GM15510 (cell line): ENCODE data around the gene ZNF746.

Experiments
- POLR2A ChIP-seq: IDR thresholded peaks from 3 replicates; pipeline ENCODE4 v1.6.1; 2011; ENCODE audit warnings: borderline replicate concordance; ENCODE audit not compliant: insufficient read length; ENCODE audit errors: extremely low read depth

Gene ZNF746

GRCh38 chr7:149427096-149427680 lies 70.4 kb downstream of the ZNF746 start:
- no peak for TF ChIP-seq POLR2A

- TF ChIP-seq POLR2A: no peak
Observed at GRCh38 chr7:149423449-149424110, 74.0 kb downstream of the ZNF746 start.

DNA sequence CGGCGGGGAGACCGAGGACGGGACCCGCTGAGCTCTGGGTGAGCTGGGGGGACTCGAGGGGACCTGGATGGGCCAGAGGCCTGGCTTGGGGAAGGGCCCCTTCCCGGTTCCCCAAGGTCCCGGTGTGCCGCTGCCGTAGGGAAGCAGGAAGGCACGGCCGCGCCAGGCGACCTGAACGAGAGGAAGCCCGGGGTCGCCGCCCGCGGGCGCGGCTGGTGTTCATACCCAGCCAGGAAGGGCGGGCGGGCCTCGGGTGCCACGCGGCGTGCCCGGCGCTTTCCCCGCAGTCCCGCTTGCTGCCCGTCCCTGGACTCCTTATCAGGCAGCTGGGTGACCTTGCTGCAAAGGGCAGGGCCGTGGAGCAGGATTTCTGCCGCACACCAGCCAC lies 74.7 kb downstream of the ZNF746 start:
- no peak for TF ChIP-seq POLR2A
